IMR-90 (cell line): ENCODE data around the gene CHD2. TPM values are rescaled to one million over a fixed set of nuclear protein-coding genes. Genes with fewer than 3 reads are reported as not detected.

ENCODE experiments used
- ATAC-seq: fragments of 200-7000 bp; cut with Tn5 transposase; 2 replicates; pipeline ENCODE4 v1.9.1; 2020; ENCODE audit warnings: low read depth, mild to moderate bottlenecking, moderate library complexity
- Bru-seq: library from RNA; stranded (reverse); fragments of 400-500 nt; gene quantifications from one replicate; lab custom pipeline; 2021; lab: Mats Ljungman, UMichigan
- BruChase-seq, 2 experiments: library from RNA; stranded (reverse); fragments of 400-500 nt; gene quantifications; one replicate each; lab custom pipeline; 2021; lab: Mats Ljungman, UMichigan
- BruUV-seq: library from RNA; stranded (reverse); fragments of 400-500 nt; replicated peaks from 2 replicates; lab custom pipeline; 2021; lab: Mats Ljungman, UMichigan
- CTCF ChIA-PET: fragments of 300-600 bp; formaldehyde crosslinking; extraction: SDS; loops from one replicate; lab custom pipeline; 2021; ENCODE audit warnings: antibody characterized with exemption; lab: Yijun Ruan, JAX
- POLR2A ChIA-PET: fragments of 300-600 bp; sonication (Branson Sonifier 250); formaldehyde crosslinking; loops from one replicate; lab custom pipeline; 2022; ENCODE audit warnings: antibody characterized with exemption; ENCODE audit not compliant: unreplicated experiment; lab: Charles Lee
- DNase-seq: peaks from one replicate; pipeline ENCODE4 v3.0.0; 2013
- H2AFZ ChIP-seq: replicated peaks from 2 replicates; pipeline ENCODE3; 2013; ENCODE audit warnings: low read length, mild to moderate bottlenecking; ENCODE audit not compliant: poor library complexity
- H2AK5ac ChIP-seq: 2 replicates; pipeline ENCODE4 v1.6.1; 2013; ENCODE audit warnings: low read depth, low read length, inconsistent platforms
- H2AK9ac ChIP-seq: replicated peaks from 2 replicates; pipeline ENCODE3; 2013; ENCODE audit warnings: mild to moderate bottlenecking, low read depth, low read length, moderate library complexity; ENCODE audit not compliant: poor library complexity
- H2BK120ac ChIP-seq: 2 replicates; pipeline ENCODE4 v1.6.1; 2013; ENCODE audit warnings: low read depth, low read length, inconsistent platforms
- H2BK15ac ChIP-seq: 3 replicates; pipeline ENCODE4 v1.6.1; 2013; ENCODE audit warnings: low read depth, low read length, inconsistent platforms
- H2BK20ac ChIP-seq: 2 replicates; pipeline ENCODE4 v1.6.1; 2013; ENCODE audit warnings: low read depth, mild to moderate bottlenecking, inconsistent platforms, low read length, moderate library complexity
- H2BK5ac ChIP-seq: 2 replicates; pipeline ENCODE4 v1.6.1; 2013; ENCODE audit warnings: mild to moderate bottlenecking, low read depth, low read length, inconsistent platforms; ENCODE audit not compliant: poor library complexity, severe bottlenecking
- H3K14ac ChIP-seq: replicated peaks from 2 replicates; pipeline ENCODE4 v1.6.1; 2013; ENCODE audit warnings: low read depth, low read length, inconsistent platforms
- H3K18ac ChIP-seq: 2 replicates; pipeline ENCODE4 v1.6.1; 2013; ENCODE audit warnings: low read depth, low read length, control low read depth
- H3K23ac ChIP-seq: 2 replicates; pipeline ENCODE4 v1.6.1; 2013; ENCODE audit warnings: low read depth, low read length, inconsistent platforms
- H3K27ac ChIP-seq: 2 replicates; pipeline ENCODE4 v1.5.1; 2013; ENCODE audit warnings: mild to moderate bottlenecking, control low read depth, low read length; ENCODE audit not compliant: insufficient read depth
- H3K27me3 ChIP-seq: 2 replicates; pipeline ENCODE4 v1.6.1; 2013; ENCODE audit warnings: low read length; ENCODE audit not compliant: control insufficient read depth, insufficient read depth
- H3K36me3 ChIP-seq: 2 replicates; pipeline ENCODE4 v1.6.1; 2013; ENCODE audit warnings: low read length, mixed read lengths; ENCODE audit not compliant: control insufficient read depth, insufficient read depth
- H3K4ac ChIP-seq: 2 replicates; pipeline ENCODE4 v1.6.1; 2013; ENCODE audit warnings: low read depth, low read length, inconsistent platforms
- H3K4me1 ChIP-seq: 2 replicates; pipeline ENCODE4 v1.6.1; 2013; ENCODE audit warnings: low read length, mixed read lengths; ENCODE audit not compliant: control insufficient read depth, insufficient read depth
- H3K4me2 ChIP-seq: 2 replicates; pipeline ENCODE4 v1.6.1; 2013; ENCODE audit warnings: low read depth, mild to moderate bottlenecking, control low read depth, low read length, moderate library complexity
- H3K4me3 ChIP-seq: 2 replicates; pipeline ENCODE4 v1.5.1; 2013; ENCODE audit warnings: low read depth, mild to moderate bottlenecking, control low read depth, low read length, moderate library complexity; ENCODE audit not compliant: insufficient read depth
- H3K56ac ChIP-seq: 2 replicates; pipeline ENCODE4 v1.6.1; 2013; ENCODE audit warnings: low read length, inconsistent platforms; ENCODE audit not compliant: insufficient read depth; ENCODE audit errors: extremely low read depth
- H3K79me1 ChIP-seq, 2 experiments: 2 replicates each; pipeline ENCODE4 v1.6.1; 2013; ENCODE audit warnings: low read length in 2 of 2, inconsistent platforms in 1 of 2, low read depth in 1 of 2
- H3K9ac ChIP-seq: 2 replicates; pipeline ENCODE4 v1.6.1; 2013; ENCODE audit warnings: low read depth, low read length, control low read depth
- H3K9me1 ChIP-seq: 2 replicates; pipeline ENCODE4 v1.6.1; 2013; ENCODE audit warnings: low read length, inconsistent platforms; ENCODE audit not compliant: insufficient read depth
- H3K9me3 ChIP-seq: 2 replicates; pipeline ENCODE4 v1.6.1; 2013; ENCODE audit warnings: low read length; ENCODE audit not compliant: control insufficient read depth, insufficient read depth
- H4K20me1 ChIP-seq: 2 replicates; pipeline ENCODE4 v1.6.1; 2013; ENCODE audit warnings: low read length, inconsistent platforms; ENCODE audit not compliant: insufficient read depth
- H4K5ac ChIP-seq: 2 replicates; pipeline ENCODE4 v1.6.1; 2013; ENCODE audit warnings: mild to moderate bottlenecking, low read depth, low read length, control low read depth
- H4K8ac ChIP-seq, 2 experiments: 2 replicates each; pipeline ENCODE4 v1.6.1; 2013; ENCODE audit warnings: low read depth in 2 of 2, low read length in 2 of 2, control low read depth in 1 of 2, inconsistent platforms in 1 of 2
- H4K91ac ChIP-seq: 2 replicates; pipeline ENCODE4 v1.6.1; 2013; ENCODE audit warnings: low read depth, low read length, inconsistent platforms; ENCODE audit not compliant: insufficient read depth
- BHLHE40 ChIP-seq: fragments of 150-350 bp; IDR thresholded peaks from 2 replicates; pipeline ENCODE4 v1.6.1; 2016; ENCODE audit warnings: mild to moderate bottlenecking, low read depth, low read length
- CEBPB ChIP-seq: IDR thresholded peaks from 2 replicates; pipeline ENCODE4 v1.6.1; 2012; ENCODE audit warnings: low read depth, low read length, improper control_type of control experiment
- FOS ChIP-seq: fragments of 150-350 bp; IDR thresholded peaks from 2 replicates; pipeline ENCODE4 v1.6.1; 2016; ENCODE audit warnings: low read depth, low read length
- MAFK ChIP-seq: IDR thresholded peaks from 2 replicates; pipeline ENCODE4 v1.6.1; 2012; ENCODE audit warnings: low read depth, low read length, improper control_type of control experiment
- MXI1 ChIP-seq: IDR thresholded peaks from 2 replicates; pipeline ENCODE4 v1.6.1; 2012; ENCODE audit warnings: low read depth, mild to moderate bottlenecking, low read length, moderate library complexity, borderline replicate concordance
- NFE2L2 ChIP-seq: fragments of 150-350 bp; IDR thresholded peaks from 2 replicates; pipeline ENCODE4 v1.6.1; 2016; ENCODE audit warnings: low read depth, mild to moderate bottlenecking, low read length
- RAD21 ChIP-seq: IDR thresholded peaks from 2 replicates; pipeline ENCODE4 v1.6.1; 2012; ENCODE audit warnings: low read length, improper control_type of control experiment
- RFX5 ChIP-seq: IDR thresholded peaks from 2 replicates; pipeline ENCODE4 v1.8.0; 2012; ENCODE audit warnings: low read depth, mild to moderate bottlenecking, low read length, moderate library complexity
- SMC3 ChIP-seq: fragments of 150-350 bp; IDR thresholded peaks from 2 replicates; pipeline ENCODE4 v1.6.1; 2016; ENCODE audit warnings: low read depth, mild to moderate bottlenecking, antibody characterized with exemption, low read length, moderate library complexity
- USF2 ChIP-seq: fragments of 150-350 bp; IDR thresholded peaks from 2 replicates; pipeline ENCODE4 v1.6.1; 2017; ENCODE audit warnings: mild to moderate bottlenecking, antibody characterized with exemption, low read length, low read depth
- WGBS, 2 experiments: methylation state at CpG; one replicate each; pipeline versions ENCODE4 v1.1.5 to v1.1.7; 2013; ENCODE audit warnings: missing lambda C conversion rate in 2 of 2; ENCODE audit not compliant: insufficient read length in 1 of 2; ENCODE audit errors: extremely low coverage in 2 of 2; 5-methylcytosine and 5-hydroxymethylcytosine counted together
- dilution Hi-C: fragments of 300-500 bp; cut with HindIII; formaldehyde crosslinking; loops from one replicate; pipeline ENCODE4 v1.14.3; 2018; ENCODE audit warnings: low sequenced_read_pairs; ENCODE audit not compliant: unreplicated experiment
- in situ Hi-C: fragments of 300-500 bp; cut with MboI; formaldehyde crosslinking; loops from 3 replicates; pipeline ENCODE4 v1.14.3; 2019; ENCODE audit warnings: low sequenced_read_pairs, inconsistent platforms, mixed read lengths
- intact Hi-C: fragments of 100-400 bp; cut with micrococcal nuclease; formaldehyde crosslinking; loops from 2 replicates; pipeline ENCODE4 v1.10.0; 2022
- long read RNA-seq: library from polyadenylated mRNA; unstranded; transcript quantifications from one replicate; pipeline ENCODE4 v2.0.0, GENCODE V29; 2021; ENCODE audit not compliant: unreplicated experiment
- polyA plus RNA-seq, 3 experiments: library from polyadenylated mRNA; depleted of rRNA; stranded (reverse); fragments of >200 nt; gene quantifications; 2 replicates each; pipeline ENCODE4 v1.2.3, GENCODE V29; 2012; ENCODE audit warnings: low replicate concordance in 1 of 3
- total RNA-seq: library from RNA; depleted of rRNA; stranded (reverse); fragments of >200 nt; gene quantifications from 2 replicates; pipeline ENCODE4 v1.2.3, GENCODE V29; 2012; rRNA removed
- TF ChIP-seq, protein P1 (sequence below): conservative IDR thresholded peaks from 2 replicates; pipeline ENCODE4 v1.5.1; 2012; ENCODE audit warnings: mild to moderate bottlenecking, low read depth, low read length, improper control_type of control experiment

The CHD2 gene
- total RNA-seq (64.7 and 71.4 TPM in 2 replicates), polyA plus RNA-seq (2012; rRNA removed) (37.8 and 44.9 TPM in 2 replicates), Bru-seq, nascent RNA (percentile 99 among the genes with signal in this experiment), BruChase-seq, experiment 1, labeled RNA remaining after a 6-hour chase (percentile 95 among the genes with signal in this experiment), BruChase-seq, experiment 2, labeled RNA remaining after a 2-hour chase (percentile 97 among the genes with signal in this experiment)
- polyA plus RNA-seq (2012; cell fraction: cytosol; rRNA removed), result 9.0 and 12.0 TPM in 2 replicates
- 54.1 and 206 TPM in 2 replicates for polyA plus RNA-seq (2012; cell fraction: nucleus; rRNA removed; ENCODE audit: low replicate concordance)
- long read RNA-seq, partial matches to known transcripts, result 31 of 45 reads
- long read RNA-seq, other reads (novel, unspliced or antisense), result 11 of 45 reads

- ATAC-seq (peak; percentile 38), DNase-seq (peak; percentile 89)
- ChIA-PET POLR2A (interaction anchor here (0.9 to 3.2 kb wide), 6 partner anchors 9 to 98 kb away, joined by 3 to 25 read pairs (median 4); no protein-coding TSS in a partner anchor), CTCF (interaction anchor here (0.6 to 1.6 kb wide), 5 partner anchors 11 to 135 kb away, joined by 3 to 7 read pairs (median 4); no protein-coding TSS in a partner anchor)
- intact Hi-C loops, result loop anchor here (1.0 to 2.0 kb wide), 2 partner anchors 15 to 91 kb away; no protein-coding TSS in a partner anchor
- no peak within 1 kb of the TSS for H2BK20ac ChIP-seq
- in situ Hi-C loops, result no loop called here
- peak within 1 kb of the TSS; percentile 94 for H3K4ac ChIP-seq
- peak within 1 kb of the TSS; percentile 81 for H2AK5ac ChIP-seq
- peaks cover 2% of the 10 kb centered on the region; the same call in 1 of the 2 replicates for H3K4me1 ChIP-seq
- peak within 1 kb of the TSS; percentile 50; the same call in 1 of the 2 replicates for H2BK120ac ChIP-seq
- no peaks in the 10 kb centered on the region for H3K9me3 ChIP-seq
- dilution Hi-C loops, result no loop called here
- no peaks in the 10 kb centered on the region for H3K27me3 ChIP-seq
- peak within 1 kb of the TSS; percentile 82 for H3K4me3 ChIP-seq
- H3K36me3 ChIP-seq, result peaks cover 20% of the 10 kb centered on the region
- no TSS peak for BruUV-seq
- H3K23ac ChIP-seq, result peak within 1 kb of the TSS; percentile 97
- H3K9ac ChIP-seq, result peak within 1 kb of the TSS; percentile 100
- peak within 1 kb of the TSS; percentile 95 for H2AK9ac ChIP-seq
- no peak within 1 kb of the TSS for H2BK15ac ChIP-seq
- H4K91ac ChIP-seq, result peak within 1 kb of the TSS; percentile 95
- H3K9me1 ChIP-seq, result no peaks in the 10 kb centered on the region
- peak within 1 kb of the TSS; percentile 99 for H3K56ac ChIP-seq
- H3K18ac ChIP-seq, result peak within 1 kb of the TSS; percentile 92
- no peaks in the 10 kb centered on the region for H3K79me1 ChIP-seq
- no peak within 1 kb of the TSS for H2AFZ ChIP-seq
- peak within 1 kb of the TSS; percentile 94 to 95 for H4K8ac ChIP-seq
- H2BK5ac ChIP-seq, result peak within 1 kb of the TSS; percentile 98
- peak within 1 kb of the TSS; percentile 95 for H3K14ac ChIP-seq
- peak within 1 kb of the TSS; percentile 100 for H3K27ac ChIP-seq
- peak within 1 kb of the TSS; percentile 97 for H3K4me2 ChIP-seq
- H4K5ac ChIP-seq, result peak within 1 kb of the TSS; percentile 96
- H4K20me1 ChIP-seq, result peaks cover 12% of the 10 kb centered on the region
- no CpG with 5 or more reads among the region's 15 CpGs for WGBS, 2 experiments
- no peak for TF ChIP-seq RAD21
- TF ChIP-seq CEBPB, result peak; percentile 58; the same call in 1 of the 2 replicates
- TF ChIP-seq RFX5, result no peak
- TF ChIP-seq BHLHE40, result no peak
- no peak for TF ChIP-seq SMC3
- no peak for TF ChIP-seq MXI1
- TF ChIP-seq USF2, result 0 out of 2 replicates have a peak, but pooled peaks have one; percentile 14
- TF ChIP-seq, protein P1, sequence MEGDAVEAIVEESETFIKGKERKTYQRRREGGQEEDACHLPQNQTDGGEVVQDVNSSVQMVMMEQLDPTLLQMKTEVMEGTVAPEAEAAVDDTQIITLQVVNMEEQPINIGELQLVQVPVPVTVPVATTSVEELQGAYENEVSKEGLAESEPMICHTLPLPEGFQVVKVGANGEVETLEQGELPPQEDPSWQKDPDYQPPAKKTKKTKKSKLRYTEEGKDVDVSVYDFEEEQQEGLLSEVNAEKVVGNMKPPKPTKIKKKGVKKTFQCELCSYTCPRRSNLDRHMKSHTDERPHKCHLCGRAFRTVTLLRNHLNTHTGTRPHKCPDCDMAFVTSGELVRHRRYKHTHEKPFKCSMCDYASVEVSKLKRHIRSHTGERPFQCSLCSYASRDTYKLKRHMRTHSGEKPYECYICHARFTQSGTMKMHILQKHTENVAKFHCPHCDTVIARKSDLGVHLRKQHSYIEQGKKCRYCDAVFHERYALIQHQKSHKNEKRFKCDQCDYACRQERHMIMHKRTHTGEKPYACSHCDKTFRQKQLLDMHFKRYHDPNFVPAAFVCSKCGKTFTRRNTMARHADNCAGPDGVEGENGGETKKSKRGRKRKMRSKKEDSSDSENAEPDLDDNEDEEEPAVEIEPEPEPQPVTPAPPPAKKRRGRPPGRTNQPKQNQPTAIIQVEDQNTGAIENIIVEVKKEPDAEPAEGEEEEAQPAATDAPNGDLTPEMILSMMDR, result 0 out of 2 replicates have a peak, but pooled peaks have one; percentile 1
- no peak for TF ChIP-seq FOS
- no peak for TF ChIP-seq MAFK
- TF ChIP-seq NFE2L2, result no peak
These were observed at the start of gene CHD2 for GRCh38 chr15:92899948-92900730. Gene CHD2 (plus strand): TSS chr15:92900324. CDS start chr15:92901238, 914 bp downstream.
